H1 (cell line): ENCODE results near the gene PDE8B.

Experiments
- POLR2A ChIP-seq, 2 experiments: IDR thresholded peaks; 1 replicate in 1 of 2; 2 replicates in 1 of 2; pipeline ENCODE4 v1.6.1; 2011; ENCODE audit warnings: low read depth in 2 of 2, low read length in 2 of 2, mild to moderate bottlenecking in 2 of 2; ENCODE audit errors: control extremely low read depth in 1 of 2
- SIX5 ChIP-seq: IDR thresholded peaks from 2 replicates; pipeline ENCODE4 v1.6.1; 2011; ENCODE audit warnings: mild to moderate bottlenecking, low read depth, low read length
- TF ChIP-seq, protein P1 (sequence below): IDR thresholded peaks from 2 replicates; pipeline ENCODE4 v1.6.1; 2012; ENCODE audit warnings: low read length, inconsistent platforms
- TF ChIP-seq, protein P2 (sequence below): IDR thresholded peaks from 2 replicates; pipeline ENCODE4 v1.6.1; 2012; ENCODE audit warnings: inconsistent platforms
- TF ChIP-seq, protein P3 (sequence below), 3 experiments: IDR thresholded peaks; 1 replicate in 2 of 3; 2 replicates in 1 of 3; pipeline versions ENCODE4 v1.5.1 to v1.6.1; 2011; ENCODE audit warnings: low read length in 3 of 3, mild to moderate bottlenecking in 3 of 3, inconsistent platforms in 2 of 3, low read depth in 1 of 3, moderate library complexity in 1 of 3; ENCODE audit not compliant: insufficient read depth in 1 of 3; ENCODE audit errors: control extremely low read depth in 1 of 3

DNA sequence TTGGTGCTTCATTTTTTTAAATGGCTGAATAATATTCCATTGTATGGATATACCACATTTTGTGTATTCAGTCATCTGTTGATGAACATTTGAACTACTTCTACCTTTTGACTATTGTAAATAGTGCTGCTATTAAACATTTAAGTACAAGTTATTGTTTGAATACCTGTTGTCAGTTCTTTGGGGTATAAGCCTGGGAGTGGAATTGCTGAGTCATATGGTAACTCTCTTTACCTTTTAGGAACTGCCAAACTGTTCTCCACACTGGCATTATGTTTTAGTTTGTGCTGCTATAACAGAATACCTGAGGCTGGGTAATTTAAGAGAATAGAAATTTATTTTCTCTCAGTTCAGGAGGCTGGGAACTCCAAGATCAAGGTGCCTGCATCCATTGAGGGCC is 15.7 kb upstream of the PDE8B start:
- TF ChIP-seq, protein P1, sequence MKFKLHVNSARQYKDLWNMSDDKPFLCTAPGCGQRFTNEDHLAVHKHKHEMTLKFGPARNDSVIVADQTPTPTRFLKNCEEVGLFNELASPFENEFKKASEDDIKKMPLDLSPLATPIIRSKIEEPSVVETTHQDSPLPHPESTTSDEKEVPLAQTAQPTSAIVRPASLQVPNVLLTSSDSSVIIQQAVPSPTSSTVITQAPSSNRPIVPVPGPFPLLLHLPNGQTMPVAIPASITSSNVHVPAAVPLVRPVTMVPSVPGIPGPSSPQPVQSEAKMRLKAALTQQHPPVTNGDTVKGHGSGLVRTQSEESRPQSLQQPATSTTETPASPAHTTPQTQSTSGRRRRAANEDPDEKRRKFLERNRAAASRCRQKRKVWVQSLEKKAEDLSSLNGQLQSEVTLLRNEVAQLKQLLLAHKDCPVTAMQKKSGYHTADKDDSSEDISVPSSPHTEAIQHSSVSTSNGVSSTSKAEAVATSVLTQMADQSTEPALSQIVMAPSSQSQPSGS = no peak
- TF ChIP-seq, protein P2, sequence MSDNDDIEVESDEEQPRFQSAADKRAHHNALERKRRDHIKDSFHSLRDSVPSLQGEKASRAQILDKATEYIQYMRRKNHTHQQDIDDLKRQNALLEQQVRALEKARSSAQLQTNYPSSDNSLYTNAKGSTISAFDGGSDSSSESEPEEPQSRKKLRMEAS = no peak
- no peak for TF ChIP-seq POLR2A (IDR thresholded peaks at IDR 0.05; ENCODE audit: control extremely low read depth in 1 of 2, low read depth in 2 of 2, low read length in 2 of 2)
- no peak for TF ChIP-seq SIX5
- TF ChIP-seq, protein P3, sequence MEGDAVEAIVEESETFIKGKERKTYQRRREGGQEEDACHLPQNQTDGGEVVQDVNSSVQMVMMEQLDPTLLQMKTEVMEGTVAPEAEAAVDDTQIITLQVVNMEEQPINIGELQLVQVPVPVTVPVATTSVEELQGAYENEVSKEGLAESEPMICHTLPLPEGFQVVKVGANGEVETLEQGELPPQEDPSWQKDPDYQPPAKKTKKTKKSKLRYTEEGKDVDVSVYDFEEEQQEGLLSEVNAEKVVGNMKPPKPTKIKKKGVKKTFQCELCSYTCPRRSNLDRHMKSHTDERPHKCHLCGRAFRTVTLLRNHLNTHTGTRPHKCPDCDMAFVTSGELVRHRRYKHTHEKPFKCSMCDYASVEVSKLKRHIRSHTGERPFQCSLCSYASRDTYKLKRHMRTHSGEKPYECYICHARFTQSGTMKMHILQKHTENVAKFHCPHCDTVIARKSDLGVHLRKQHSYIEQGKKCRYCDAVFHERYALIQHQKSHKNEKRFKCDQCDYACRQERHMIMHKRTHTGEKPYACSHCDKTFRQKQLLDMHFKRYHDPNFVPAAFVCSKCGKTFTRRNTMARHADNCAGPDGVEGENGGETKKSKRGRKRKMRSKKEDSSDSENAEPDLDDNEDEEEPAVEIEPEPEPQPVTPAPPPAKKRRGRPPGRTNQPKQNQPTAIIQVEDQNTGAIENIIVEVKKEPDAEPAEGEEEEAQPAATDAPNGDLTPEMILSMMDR (IDR thresholded peaks at IDR 0.05; ENCODE audit: control extremely low read depth in 1 of 3, insufficient read depth in 1 of 3, low read depth in 1 of 3, low read length in 3 of 3) = no peak
